K562 (cell line): ENCODE measurements around the gene PRKAG2. TPM values are rescaled to one million over a fixed set of nuclear protein-coding genes. Genes with fewer than 3 reads are reported as not detected.
"Not testable (repeated sequence)": the region's sequence is repeated elsewhere in the genome, so short reads cannot be mapped to it uniquely, and the experiment has no call there.

ENCODE experiments used
- ATAC-seq: fragments of 200-7000 bp; cut with Tn5 transposase; 3 replicates; pipeline ENCODE4 v1.9.1; 2020; ENCODE audit warnings: moderate library complexity
- BruUV-seq: library from RNA; stranded (reverse); fragments of 400-500 nt; replicated peaks from 2 replicates; lab custom pipeline; 2021; lab: Mats Ljungman, UMichigan
- CTCF ChIA-PET: fragments of 300-600 bp; formaldehyde crosslinking; extraction: SDS; loops from one replicate; lab custom pipeline; 2021; ENCODE audit warnings: low intra/inter-chr PET ratio; lab: Yijun Ruan, JAX
- POLR2A ChIA-PET: fragments of 300-600, 350-650 bp; sonication (Branson Sonifier 250); formaldehyde crosslinking; extraction: SDS; loops from one replicate; lab custom pipeline; 2021; ENCODE audit warnings: antibody characterized with exemption, inconsistent platforms; lab: Yijun Ruan, JAX
- DNase-seq, 4 experiments: peaks; one replicate each; pipeline versions ENCODE4 v3.0.0 to v3.0.0-alpha.2; 2011 to 2018; ENCODE audit warnings: low spot score in 3 of 4, mixed read lengths in 3 of 4; ENCODE audit errors: extremely low read depth in 1 of 4
- FAIRE-seq: peaks from 2 replicates; lab custom pipeline; 2011; peaks lifted over from hg19 to GRCh38; lab: Jason Lieb, UNC
- H2AFZ ChIP-seq: 2 replicates; pipeline ENCODE4 v1.6.0; 2011; ENCODE audit warnings: low read depth, low read length, control low read depth, inconsistent platforms
- H3K27ac ChIP-seq: fragments of 200-600 bp; 3 replicates; pipeline ENCODE4 v1.8.0; 2011; ENCODE audit warnings: low read depth, mild to moderate bottlenecking, control low read depth, inconsistent platforms, low read length, moderate library complexity, mixed read lengths; ENCODE audit errors: extremely low read depth
- H3K27me3 ChIP-seq, 2 experiments: fragments of 300-600 bp in 1 of 2; 2 replicates in 1 of 2; 3 replicates in 1 of 2; pipeline versions ENCODE4 v1.6.0 to v1.8.0; 2011; ENCODE audit warnings: inconsistent platforms in 2 of 2, low read length in 2 of 2, mild to moderate bottlenecking in 1 of 2, mixed read lengths in 1 of 2, moderate library complexity in 1 of 2; ENCODE audit not compliant: control insufficient read depth in 2 of 2, insufficient read depth in 2 of 2
- H3K36me3 ChIP-seq: fragments of 300-600 bp; 3 replicates; pipeline ENCODE4 v1.8.0; 2011; ENCODE audit warnings: mild to moderate bottlenecking, low read length, inconsistent platforms; ENCODE audit not compliant: control insufficient read depth, insufficient read depth
- H3K4me1 ChIP-seq, 2 experiments: fragments of 200-600 bp in 1 of 2; replicated peaks in 1 of 2; 2 replicates in 1 of 2; 3 replicates in 1 of 2; pipeline versions ENCODE4 v1.5.1 to v1.8.0; 2011; ENCODE audit warnings: inconsistent platforms in 2 of 2, low read length in 2 of 2, mild to moderate bottlenecking in 1 of 2, mixed read lengths in 1 of 2, moderate library complexity in 1 of 2; ENCODE audit not compliant: control insufficient read depth in 2 of 2, insufficient read depth in 2 of 2
- H3K4me2 ChIP-seq: 2 replicates; pipeline ENCODE4 v1.6.1; 2011; ENCODE audit warnings: low read length, control low read depth, inconsistent platforms, mixed read lengths; ENCODE audit not compliant: insufficient read depth
- H3K4me3 ChIP-seq: fragments of 200-600 bp; sonication (generic), shearing (Covaris generic); 2 replicates; pipeline ENCODE4 v1.5.1; 2016; ENCODE audit warnings: control low read depth, inconsistent platforms
- H3K79me2 ChIP-seq: fragments of 200-600 bp; 3 replicates; pipeline ENCODE4 v1.8.0; 2011; ENCODE audit warnings: low read length, inconsistent platforms; ENCODE audit not compliant: control insufficient read depth, insufficient read depth
- H3K9ac ChIP-seq, 2 experiments: 2 replicates each; pipeline versions ENCODE4 v1.6.0 to v1.6.1; 2011; ENCODE audit warnings: low read depth in 2 of 2, low read length in 2 of 2, control low read depth in 1 of 2, inconsistent platforms in 1 of 2, mild to moderate bottlenecking in 1 of 2, mixed read lengths in 1 of 2; ENCODE audit not compliant: insufficient read depth in 1 of 2
- H3K9me1 ChIP-seq: one replicate; pipeline ENCODE4 v1.6.0; 2011; ENCODE audit warnings: inconsistent platforms, mild to moderate bottlenecking, low read length, moderate library complexity; ENCODE audit not compliant: control insufficient read depth, insufficient read depth
- H3K9me3 ChIP-seq: replicated peaks from 2 replicates; pipeline ENCODE4 v1.5.1; 2011; ENCODE audit warnings: low read depth, low read length, inconsistent platforms; ENCODE audit not compliant: control insufficient read depth, insufficient read depth
- H4K20me1 ChIP-seq: replicated peaks from 2 replicates; pipeline ENCODE4 v1.6.1; 2011; ENCODE audit warnings: low read length, inconsistent platforms, mixed read lengths; ENCODE audit not compliant: control insufficient read depth, insufficient read depth
- CBX2 ChIP-seq: fragments of 200-600 bp; sonication (generic); IDR thresholded peaks from one replicate; pipeline ENCODE4 v1.6.1; 2012; ENCODE audit warnings: mild to moderate bottlenecking, low read length, inconsistent platforms; ENCODE audit not compliant: insufficient read depth, poor library complexity, severe bottlenecking
- CEBPB ChIP-seq: fragments of 450-650 bp; IDR thresholded peaks from 2 replicates; pipeline ENCODE4 v1.6.1; 2016; ENCODE audit warnings: missing genetic modification characterization, missing compliant biosample characterization
- CHD1 ChIP-seq: fragments of 200-600 bp; sonication (generic); IDR thresholded peaks from one replicate; pipeline ENCODE4 v1.6.1; 2012; ENCODE audit warnings: mild to moderate bottlenecking, moderate library complexity, low read length, inconsistent platforms
- KAT8 ChIP-seq: fragments of 450-650 bp; IDR thresholded peaks from 2 replicates; pipeline ENCODE4 v1.6.1; 2016; ENCODE audit warnings: low read depth, mild to moderate bottlenecking
- NFE2 ChIP-seq: IDR thresholded peaks from 2 replicates; pipeline ENCODE4 v1.6.1; 2014; ENCODE audit warnings: antibody characterized with exemption, low read depth
- SNIP1 ChIP-seq: fragments of 450-650 bp; IDR thresholded peaks from 2 replicates; pipeline ENCODE4 v1.7.1; 2017; ENCODE audit warnings: low read depth, mild to moderate bottlenecking
- ZC3H4 ChIP-seq: sonication (generic); formaldehyde crosslinking; IDR thresholded peaks from 2 replicates; pipeline ENCODE4 v1.9.0; 2021; ENCODE audit warnings: missing genetic modification reagents, borderline replicate concordance
- ZNF507 ChIP-seq: conservative IDR thresholded peaks from 2 replicates; pipeline ENCODE4 v1.6.1; 2017; ENCODE audit warnings: missing genetic modification characterization, missing compliant biosample characterization
- WGBS: fragments of 100-300 bp; shearing (Covaris generic); methylation state at CpG from one replicate; pipeline ENCODE4 v1.1.6; 2016; ENCODE audit warnings: low coverage, mixed read lengths; ENCODE audit not compliant: insufficient coverage; ENCODE audit errors: missing lambda C conversion rate; 5-methylcytosine and 5-hydroxymethylcytosine counted together
- in situ Hi-C: fragments of 300-500 bp; cut with MboI; formaldehyde crosslinking; loops from 4 replicates; pipeline ENCODE4 v1.15.0; 2018; ENCODE audit warnings: inconsistent platforms, mixed read lengths
- intact Hi-C: fragments of 100-400 bp; cut with micrococcal nuclease; formaldehyde crosslinking; loops from 2 replicates; pipeline ENCODE4 v1.14.2; 2022
- polyA plus RNA-seq, 8 experiments: library from polyadenylated mRNA; depleted of rRNA in 4 of 8; stranded (reverse) in 5 of 8; unstranded in 3 of 8; fragments of >200 nt; fragmentation: Nextera tagmentation in 2 of 8; fragmentation: Illumina TruSeq in 1 of 8; extraction: Ambion mirVana in 2 of 8; extraction: Trizol in 1 of 8; gene quantifications; 2 replicates each; pipeline versions ENCODE4 v1.2.1 to v1.2.3, GENCODE V29; 2011 to 2014; ENCODE audit warnings: inconsistent platforms in 1 of 8, missing spikeins in 1 of 8
- total RNA-seq, 7 experiments: library from RNA; depleted of rRNA in 6 of 7; stranded (reverse); fragments of >200 nt in 6 of 7; fragmentation: Illumina TruSeq in 2 of 7; extraction: Trizol in 2 of 7; gene quantifications; 2 replicates each; pipeline versions ENCODE4 v1.2.1 to v1.2.3, GENCODE V29; 2011 to 2021; ENCODE audit warnings: low replicate concordance in 1 of 7
- TF ChIP-seq, protein P1 (sequence below): fragments of 450-650 bp; IDR thresholded peaks from 2 replicates; pipeline ENCODE4 v1.7.0; 2016; ENCODE audit warnings: borderline replicate concordance
- TF ChIP-seq, protein P2 (sequence below): fragments of 250-450 bp; sonication (Bioruptor Pico); IDR thresholded peaks from 2 replicates; pipeline ENCODE4 v1.8.0; 2022; ENCODE audit warnings: inconsistent platforms, mild to moderate bottlenecking, moderate library complexity, borderline replicate concordance

PRKAG2 gene
- total and polyA plus RNA-seq, 9 of the 15 experiments (the other 6 are each of a cell fraction or from before 2014, with no cell fraction given), result 0.99 to 5.6 (median 3.3) TPM

- TF ChIP-seq ZNF507 (tag) (no peak), SNIP1 (no peak)
Observed at GRCh38 chr7:151748733-151749132, 128.2 kb downstream of the PRKAG2 start (continued).

DNA sequence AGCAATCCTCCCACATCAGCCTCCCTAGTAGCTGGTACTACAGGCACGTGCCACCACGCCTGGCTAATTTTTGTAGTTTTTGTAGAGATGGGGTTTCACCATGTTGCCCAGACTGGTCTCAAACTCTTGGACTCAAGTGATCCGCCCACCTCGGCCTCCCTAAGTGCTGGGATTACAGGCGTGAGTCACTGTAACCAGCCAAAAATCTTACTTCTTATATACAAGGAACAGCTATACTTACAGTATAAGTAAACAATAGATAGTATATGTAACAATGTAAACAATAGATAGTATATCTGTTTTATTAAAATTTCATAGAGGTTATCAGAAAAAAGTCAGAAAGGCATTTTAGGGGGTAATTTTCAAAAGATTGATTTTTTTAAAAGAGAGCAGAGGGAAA is 128.9 kb downstream of the PRKAG2 start:
- in situ Hi-C loops, intact Hi-C loops, ATAC-seq, H3K79me2 ChIP-seq, H3K4me1 ChIP-seq, H3K9me1 ChIP-seq, H3K9me3 ChIP-seq, H3K27ac ChIP-seq, H2AFZ ChIP-seq, BruUV-seq, H3K4me2 ChIP-seq, H3K9ac ChIP-seq, DNase-seq, H3K36me3 ChIP-seq, CTCF ChIA-PET, H3K4me3 ChIP-seq, FAIRE-seq: not testable (repeated sequence)
- 0% methylated on average over 5 of the region's 5 CpGs for WGBS
- Histone ChIP-seq H4K20me1 (peaks cover 20% of the 10 kb centered on the region; the same call in 1 of the 2 replicates), H3K27me3 (peaks cover 49 to 63% of the 10 kb centered on the region in 2 experiments)
- POLR2A ChIA-PET, result interaction anchor here (1.0 kb wide), 1 partner anchor 9 kb away, joined by 3 read pairs; no protein-coding TSS in a partner anchor

DNA sequence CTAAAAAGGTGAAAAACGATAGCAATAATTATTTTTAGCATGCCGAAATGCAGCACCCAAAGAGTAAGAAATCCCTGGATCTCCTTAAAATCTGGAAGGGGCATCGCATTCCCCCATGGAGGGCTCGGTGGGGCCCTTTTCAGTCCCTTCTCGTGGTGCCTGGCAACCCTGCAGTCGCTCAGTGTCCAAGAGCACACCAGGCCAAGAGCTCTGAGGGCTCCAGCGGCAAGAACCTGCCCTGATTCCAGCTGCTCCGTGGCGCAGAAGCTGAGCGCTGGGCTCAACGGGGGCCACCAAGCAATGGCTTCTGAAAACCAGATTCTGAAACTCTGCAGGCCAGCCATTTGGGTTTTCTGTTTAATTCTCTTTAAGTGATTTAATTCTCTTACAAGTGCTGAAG is 131.2 kb downstream of the PRKAG2 start:
- in situ Hi-C loops, result no loop called here
- Histone ChIP-seq H2AFZ (no peak overlapping the region), H3K9me1 (no peaks in the 10 kb centered on the region), H3K27me3 (peaks cover 58 to 81% of the 10 kb centered on the region in 2 experiments), H3K27ac (no peak overlapping the region), H3K4me3 (no peak overlapping the region), H4K20me1 (peaks cover 20% of the 10 kb centered on the region; the same call in 1 of the 2 replicates), H3K4me1 (0 out of 5 replicates have a peak, but pooled peaks cover 0 to 7% of the 10 kb centered on the region in 2 experiments), H3K9me3 (no peaks in the 10 kb centered on the region), H3K79me2 (no peaks in the 10 kb centered on the region), H3K9ac (no peak overlapping the region), H3K4me2 (no peak overlapping the region), H3K36me3 (no peaks in the 10 kb centered on the region)
- DNase-seq, result no peak
- FAIRE-seq, result no peak
- no peak for ATAC-seq
- intact Hi-C loops, result no loop called here
- ChIA-PET CTCF (no interaction called here), POLR2A (interaction anchor here (0.6 to 1.5 kb wide), 3 partner anchors 10 to 267 kb away, joined by 3 to 7 read pairs (median 4); no protein-coding TSS in a partner anchor)
- TF ChIP-seq NFE2, result no peak
- TF ChIP-seq, protein P1, sequence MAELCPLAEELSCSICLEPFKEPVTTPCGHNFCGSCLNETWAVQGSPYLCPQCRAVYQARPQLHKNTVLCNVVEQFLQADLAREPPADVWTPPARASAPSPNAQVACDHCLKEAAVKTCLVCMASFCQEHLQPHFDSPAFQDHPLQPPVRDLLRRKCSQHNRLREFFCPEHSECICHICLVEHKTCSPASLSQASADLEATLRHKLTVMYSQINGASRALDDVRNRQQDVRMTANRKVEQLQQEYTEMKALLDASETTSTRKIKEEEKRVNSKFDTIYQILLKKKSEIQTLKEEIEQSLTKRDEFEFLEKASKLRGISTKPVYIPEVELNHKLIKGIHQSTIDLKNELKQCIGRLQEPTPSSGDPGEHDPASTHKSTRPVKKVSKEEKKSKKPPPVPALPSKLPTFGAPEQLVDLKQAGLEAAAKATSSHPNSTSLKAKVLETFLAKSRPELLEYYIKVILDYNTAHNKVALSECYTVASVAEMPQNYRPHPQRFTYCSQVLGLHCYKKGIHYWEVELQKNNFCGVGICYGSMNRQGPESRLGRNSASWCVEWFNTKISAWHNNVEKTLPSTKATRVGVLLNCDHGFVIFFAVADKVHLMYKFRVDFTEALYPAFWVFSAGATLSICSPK, result no peak
- TF ChIP-seq KAT8, result no peak
- TF ChIP-seq CEBPB (tag), result no peak
- no peak for TF ChIP-seq ZC3H4 (CRISPR knock-in tag)
- TF ChIP-seq, protein P2, sequence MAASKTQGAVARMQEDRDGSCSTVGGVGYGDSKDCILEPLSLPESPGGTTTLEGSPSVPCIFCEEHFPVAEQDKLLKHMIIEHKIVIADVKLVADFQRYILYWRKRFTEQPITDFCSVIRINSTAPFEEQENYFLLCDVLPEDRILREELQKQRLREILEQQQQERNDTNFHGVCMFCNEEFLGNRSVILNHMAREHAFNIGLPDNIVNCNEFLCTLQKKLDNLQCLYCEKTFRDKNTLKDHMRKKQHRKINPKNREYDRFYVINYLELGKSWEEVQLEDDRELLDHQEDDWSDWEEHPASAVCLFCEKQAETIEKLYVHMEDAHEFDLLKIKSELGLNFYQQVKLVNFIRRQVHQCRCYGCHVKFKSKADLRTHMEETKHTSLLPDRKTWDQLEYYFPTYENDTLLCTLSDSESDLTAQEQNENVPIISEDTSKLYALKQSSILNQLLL (CRISPR knock-in tag), result no peak
- TF ChIP-seq CHD1, result no peak
- TF ChIP-seq CBX2, result no peak
- no TSS peak for BruUV-seq
- 5% methylated on average over 11 of the region's 11 CpGs for WGBS
